B cell (primary cell): Measurements from ENCODE around the gene RAD51B. TPM values are rescaled to one million over a fixed set of nuclear protein-coding genes. Genes with fewer than 3 reads are reported as not detected.

Experiments used
- ATAC-seq: fragments of 200-7000 bp; cut with Tn5 transposase; one replicate; pipeline ENCODE4 v1.10.0; 2021; ENCODE audit warnings: low read depth, mild to moderate bottlenecking, moderate number of reproducible peaks, moderate library complexity
- CTCF ChIA-PET: fragments of 350-600 bp; sonication (Branson Sonifier 250); formaldehyde crosslinking; loops from one replicate; lab custom pipeline; 2021; ENCODE audit warnings: antibody characterized with exemption, inconsistent platforms; lab: Charles Lee
- POLR2A ChIA-PET: fragments of 350-600 bp; sonication (Branson Sonifier 250); formaldehyde crosslinking; loops from one replicate; lab custom pipeline; 2021; ENCODE audit warnings: antibody characterized with exemption; lab: Charles Lee
- DNase-seq: peaks from one replicate; pipeline ENCODE4 v3.0.0; 2013
- H2AFZ ChIP-seq: 2 replicates; pipeline ENCODE4 v1.6.1; 2012; ENCODE audit warnings: mild to moderate bottlenecking, low read depth, low read length; ENCODE audit not compliant: insufficient read depth, poor library complexity, severe bottlenecking
- H3K27ac ChIP-seq, 2 donors: 1 replicate in 1 of 2; 2 replicates in 1 of 2; pipeline ENCODE4 v1.5.1; 2012 to 2013; ENCODE audit warnings: low read length in 2 of 2, mild to moderate bottlenecking in 2 of 2, moderate library complexity in 1 of 2
- H3K27me3 ChIP-seq, 4 experiments: fragments of 200-600 bp in 1 of 4; sonication (generic) in 1 of 4; replicated peaks in 1 of 4; 1 replicate in 2 of 4; 2 replicates in 2 of 4; pipeline versions ENCODE4 v1.6.1 to v1.7.0; 2013 to 2016; ENCODE audit warnings: low read length in 3 of 4, mild to moderate bottlenecking in 2 of 4, mixed read lengths in 1 of 4, moderate library complexity in 1 of 4; ENCODE audit not compliant: insufficient read depth in 4 of 4, control insufficient read depth in 3 of 4; ENCODE audit errors: control extremely low read depth in 1 of 4
- H3K36me3 ChIP-seq, 2 experiments: replicated peaks in 1 of 2; 1 replicate in 1 of 2; 2 replicates in 1 of 2; pipeline versions ENCODE4 v1.6.1 to v1.7.1; 2013; ENCODE audit warnings: low read length in 1 of 2; ENCODE audit not compliant: insufficient read depth in 2 of 2, control insufficient read depth in 1 of 2; ENCODE audit errors: control extremely low read depth in 1 of 2, extremely low read depth in 1 of 2
- H3K4me1 ChIP-seq, 2 donors: fragments of 200-600 bp in 1 of 2; sonication (generic) in 1 of 2; 1 replicate in 1 of 2; 2 replicates in 1 of 2; pipeline versions ENCODE4 v1.5.1 to v1.6.1; 2013 to 2017; ENCODE audit warnings: low read length in 2 of 2; ENCODE audit not compliant: control insufficient read depth in 2 of 2, insufficient read depth in 2 of 2
- H3K4me2 ChIP-seq: replicated peaks from 2 replicates; pipeline ENCODE3; 2012; ENCODE audit warnings: mild to moderate bottlenecking, low read depth, low read length; ENCODE audit not compliant: poor library complexity, severe bottlenecking
- H3K4me3 ChIP-seq, 5 experiments: fragments of 200-600 bp in 1 of 5; sonication (generic) in 1 of 5; 1 replicate in 3 of 5; 2 replicates in 2 of 5; pipeline versions ENCODE4 v1.5.1 to v1.7.0; 2011 to 2016; ENCODE audit warnings: low read length in 4 of 5, mild to moderate bottlenecking in 4 of 5, low read depth in 2 of 5, control low read depth in 1 of 5, moderate library complexity in 1 of 5; ENCODE audit not compliant: insufficient read depth in 1 of 5; ENCODE audit errors: control extremely low read depth in 1 of 5, extremely low read depth in 1 of 5
- H3K79me2 ChIP-seq: fragments of 200-600 bp; sonication (generic); one replicate; pipeline ENCODE4 v1.6.0; 2016; ENCODE audit warnings: low read length; ENCODE audit not compliant: control insufficient read depth, insufficient read depth
- H3K9ac ChIP-seq: fragments of 200-600 bp; sonication (generic); 2 replicates; pipeline ENCODE4 v1.6.1; 2017; ENCODE audit warnings: mild to moderate bottlenecking, low read length, moderate library complexity
- H3K9me3 ChIP-seq, 3 donors: one replicate each; pipeline versions ENCODE4 v1.6.1 to v1.7.1; 2013; ENCODE audit warnings: low read length in 2 of 3; ENCODE audit not compliant: control insufficient read depth in 2 of 3, insufficient read depth in 1 of 3; ENCODE audit errors: control extremely low read depth in 1 of 3
- H4K20me1 ChIP-seq: 2 replicates; pipeline ENCODE4 v1.6.0; 2012; ENCODE audit warnings: mild to moderate bottlenecking, low read length; ENCODE audit not compliant: insufficient read depth, control insufficient read depth, poor library complexity, severe bottlenecking
- H3K27ac Mint-ChIP-seq: one replicate; pipeline ENCODE4 v1.8.0; 2021; ENCODE audit warnings: mixed read lengths
- H3K27me3 Mint-ChIP-seq: one replicate; pipeline ENCODE4 v1.8.0; 2021; ENCODE audit warnings: mixed read lengths
- H3K4me1 Mint-ChIP-seq: one replicate; pipeline ENCODE4 v1.8.0; 2021; ENCODE audit warnings: mixed read lengths
- H3K4me3 Mint-ChIP-seq: one replicate; pipeline ENCODE4 v1.8.0; 2021; ENCODE audit warnings: mixed read lengths
- H3K9me3 Mint-ChIP-seq: one replicate; pipeline ENCODE4 v1.8.0; 2022; ENCODE audit warnings: mixed read lengths; ENCODE audit not compliant: insufficient read depth
- EZH2 ChIP-seq: IDR thresholded peaks from 2 replicates; pipeline ENCODE4 v1.6.1; 2012; ENCODE audit warnings: borderline replicate concordance, low read depth, mild to moderate bottlenecking, moderate library complexity, low read length; ENCODE audit not compliant: insufficient read depth, poor library complexity, severe bottlenecking
- WGBS: methylation state at CpG from one replicate; pipeline ENCODE4 v1.1.5; 2013; ENCODE audit warnings: missing lambda C conversion rate; ENCODE audit not compliant: insufficient coverage; 5-methylcytosine and 5-hydroxymethylcytosine counted together
- intact Hi-C: fragments of 100-400 bp; cut with micrococcal nuclease; formaldehyde crosslinking; loops from one replicate; pipeline ENCODE4 v1.10.0; 2022
- polyA plus RNA-seq: library from polyadenylated mRNA; depleted of rRNA; stranded (reverse); fragments of >200 nt; gene quantifications from 2 replicates; pipeline ENCODE4 v1.2.3, GENCODE V29; 2012
- total RNA-seq, 2 donors: library from RNA; stranded (reverse); fragments of 120-200 nt in 1 of 2; gene quantifications; 1 replicate in 1 of 2; 2 replicates in 1 of 2; pipeline versions ENCODE4 v1.2.3 to v1.2.4, GENCODE V29; 2013 to 2022
- TF ChIP-seq, protein P1 (sequence below): fragments of 200-600 bp; IDR thresholded peaks from one replicate; pipeline ENCODE4 v1.8.0; 2022; ENCODE audit warnings: antibody characterized with exemption, mild to moderate bottlenecking

The RAD51B gene
- total and polyA plus RNA-seq, 2 donors (not counting 1 experiment from before 2014, with no cell fraction given) = 6.5 to 60.6 TPM

- CTCF ChIA-PET = no interaction called here
- intact Hi-C loops = no loop called here
- POLR2A ChIA-PET = no interaction called here
Measured at GRCh38 chr14:68146818-68147217, 327.2 kb downstream of the RAD51B start.

GRCh38 chr14:68147303-68147702 is 327.7 kb downstream of the RAD51B start:
- H3K9me3 Mint-ChIP-seq = peaks cover 12% of the 10 kb centered on the region
- ChIA-PET POLR2A (no interaction called here), CTCF (no interaction called here)
- H3K4me1 Mint-ChIP-seq = no peaks in the 10 kb centered on the region
- intact Hi-C loops = no loop called here
- no peak overlapping the region for H3K4me3 ChIP-seq
- H3K27me3 Mint-ChIP-seq = no peaks in the 10 kb centered on the region
- H3K27ac ChIP-seq = no peak overlapping the region
- peaks cover 2 to 10% (median 9%) of the 10 kb centered on the region in 3 donors for H3K9me3 ChIP-seq
- no peak overlapping the region for H2AFZ ChIP-seq
- no peak overlapping the region for H3K27ac Mint-ChIP-seq
- H3K4me3 Mint-ChIP-seq = no peak overlapping the region
- no peak overlapping the region for H3K9ac ChIP-seq
- no peak for DNase-seq
- no peaks in the 10 kb centered on the region for H3K27me3 ChIP-seq
- H3K4me2 ChIP-seq = no peak overlapping the region
- H3K36me3 ChIP-seq = no peaks in the 10 kb centered on the region
- ATAC-seq = no peak
- H4K20me1 ChIP-seq = no peaks in the 10 kb centered on the region
- TF ChIP-seq, protein P1, sequence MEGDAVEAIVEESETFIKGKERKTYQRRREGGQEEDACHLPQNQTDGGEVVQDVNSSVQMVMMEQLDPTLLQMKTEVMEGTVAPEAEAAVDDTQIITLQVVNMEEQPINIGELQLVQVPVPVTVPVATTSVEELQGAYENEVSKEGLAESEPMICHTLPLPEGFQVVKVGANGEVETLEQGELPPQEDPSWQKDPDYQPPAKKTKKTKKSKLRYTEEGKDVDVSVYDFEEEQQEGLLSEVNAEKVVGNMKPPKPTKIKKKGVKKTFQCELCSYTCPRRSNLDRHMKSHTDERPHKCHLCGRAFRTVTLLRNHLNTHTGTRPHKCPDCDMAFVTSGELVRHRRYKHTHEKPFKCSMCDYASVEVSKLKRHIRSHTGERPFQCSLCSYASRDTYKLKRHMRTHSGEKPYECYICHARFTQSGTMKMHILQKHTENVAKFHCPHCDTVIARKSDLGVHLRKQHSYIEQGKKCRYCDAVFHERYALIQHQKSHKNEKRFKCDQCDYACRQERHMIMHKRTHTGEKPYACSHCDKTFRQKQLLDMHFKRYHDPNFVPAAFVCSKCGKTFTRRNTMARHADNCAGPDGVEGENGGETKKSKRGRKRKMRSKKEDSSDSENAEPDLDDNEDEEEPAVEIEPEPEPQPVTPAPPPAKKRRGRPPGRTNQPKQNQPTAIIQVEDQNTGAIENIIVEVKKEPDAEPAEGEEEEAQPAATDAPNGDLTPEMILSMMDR = no peak
- no peak for TF ChIP-seq EZH2
- H3K4me1 ChIP-seq = no peaks in the 10 kb centered on the region
- H3K79me2 ChIP-seq = no peaks in the 10 kb centered on the region

More at GRCh38 chr14:68146818-68147217, 327.2 kb downstream of the RAD51B start:
- DNase-seq = no peak
- Histone ChIP-seq H4K20me1 (no peaks in the 10 kb centered on the region), H3K9me3 (peaks cover under 1 to 9% (median 9%) of the 10 kb centered on the region in 3 donors), H3K4me3 (no peak overlapping the region), H3K4me2 (no peak overlapping the region), H2AFZ (no peak overlapping the region), H3K79me2 (no peaks in the 10 kb centered on the region), H3K27me3 (no peaks in the 10 kb centered on the region), H3K4me1 (no peaks in the 10 kb centered on the region), H3K9ac (no peak overlapping the region), H3K27ac (no peak overlapping the region), H3K36me3 (no peaks in the 10 kb centered on the region)
- Mint-ChIP-seq H3K27me3 (no peaks in the 10 kb centered on the region), H3K9me3 (peaks cover 9% of the 10 kb centered on the region), H3K4me3 (no peak overlapping the region), H3K27ac (no peak overlapping the region), H3K4me1 (no peaks in the 10 kb centered on the region)
- 100% methylated on average over 2 of the region's 3 CpGs for WGBS
- no peak for ATAC-seq
- no peak for TF ChIP-seq EZH2
- TF ChIP-seq, protein P1 = no peak
